Lung (tissue), 12 donors: ENCODE measurements around the gene ERBB4. TPM values are rescaled to one million over a fixed set of nuclear protein-coding genes. Genes with fewer than 3 reads are reported as not detected.

Experiments used
- ATAC-seq: fragments of 200-7000 bp; cut with Tn5 transposase; one replicate; pipeline ENCODE4 v1.9.1; 2020; ENCODE audit warnings: moderate number of reproducible peaks; ENCODE audit not compliant: insufficient read depth, low FRiP score
- DNase-seq, 3 donors: peaks; one replicate each; pipeline ENCODE4 v3.0.0-alpha.2; 2013 to 2017
- H3K27ac ChIP-seq, 2 donors: one replicate each; pipeline ENCODE4 v1.5.1; 2013; ENCODE audit warnings: mild to moderate bottlenecking in 2 of 2, moderate library complexity in 2 of 2, control low read depth in 1 of 2, inconsistent platforms in 1 of 2, low read depth in 1 of 2, low read length in 1 of 2
- H3K27me3 ChIP-seq, 3 donors: one replicate each; pipeline ENCODE4 v1.5.1; 2013; ENCODE audit warnings: low read length in 2 of 3; ENCODE audit not compliant: control insufficient read depth in 3 of 3, insufficient read depth in 3 of 3
- H3K36me3 ChIP-seq, 4 donors: one replicate each; pipeline ENCODE4 v1.5.1; 2013; ENCODE audit warnings: low read length in 4 of 4, mild to moderate bottlenecking in 1 of 4, moderate library complexity in 1 of 4; ENCODE audit not compliant: control insufficient read depth in 4 of 4, insufficient read depth in 4 of 4
- H3K4me1 ChIP-seq, 5 donors: one replicate each; pipeline ENCODE4 v1.5.1; 2013; ENCODE audit warnings: low read length in 5 of 5, mild to moderate bottlenecking in 2 of 5, moderate library complexity in 1 of 5; ENCODE audit not compliant: control insufficient read depth in 5 of 5, insufficient read depth in 5 of 5
- H3K4me3 ChIP-seq: one replicate; pipeline ENCODE4 v1.5.1; 2013; ENCODE audit warnings: mild to moderate bottlenecking, control low read depth, moderate library complexity
- H3K9ac ChIP-seq, 2 donors: one replicate each; pipeline ENCODE4 v1.5.1; 2013; ENCODE audit warnings: low read length in 2 of 2, control low read depth in 1 of 2; ENCODE audit not compliant: insufficient read depth in 1 of 2
- H3K9me3 ChIP-seq, 4 donors: one replicate each; pipeline ENCODE4 v1.5.1; 2013; ENCODE audit warnings: low read length in 3 of 4, mild to moderate bottlenecking in 1 of 4, moderate library complexity in 1 of 4; ENCODE audit not compliant: control insufficient read depth in 4 of 4, insufficient read depth in 3 of 4
- WGBS, 2 donors: extraction: QIAGEN DNeasy Blood & Tissue Kit; methylation state at CpG; one replicate each; pipeline ENCODE4 v1.1.7; 2013; 5-methylcytosine and 5-hydroxymethylcytosine counted together
- polyA plus RNA-seq, 2 donors: library from polyadenylated mRNA; stranded (reverse); fragments of 200-250 nt; gene quantifications; one replicate each; pipeline ENCODE4 v1.2.1, GENCODE V29; 2013
- total RNA-seq, 2 donors: library from RNA; depleted of rRNA in 1 of 2; stranded (reverse); fragments of >200 nt in 1 of 2; gene quantifications; one replicate each; pipeline ENCODE4 v1.2.1, GENCODE V29; 2014 to 2021
- TF ChIP-seq, protein P1 (sequence below): IDR thresholded peaks from 2 replicates; pipeline ENCODE4 v1.5.1; 2012; ENCODE audit warnings: mild to moderate bottlenecking; ENCODE audit errors: control extremely low read depth, extremely low read depth
- donor health status: control.
- donor health status: control.
- donor health status: Bipolar disorder and iron deficiency.
- donor health status: healthy.
- donor health status: DM: yes; HTN: yes; CAD: no.

Gene ERBB4
- total and polyA plus RNA-seq, 4 donors, result 0.41 to 16.8 (median 5.3) TPM

DNA sequence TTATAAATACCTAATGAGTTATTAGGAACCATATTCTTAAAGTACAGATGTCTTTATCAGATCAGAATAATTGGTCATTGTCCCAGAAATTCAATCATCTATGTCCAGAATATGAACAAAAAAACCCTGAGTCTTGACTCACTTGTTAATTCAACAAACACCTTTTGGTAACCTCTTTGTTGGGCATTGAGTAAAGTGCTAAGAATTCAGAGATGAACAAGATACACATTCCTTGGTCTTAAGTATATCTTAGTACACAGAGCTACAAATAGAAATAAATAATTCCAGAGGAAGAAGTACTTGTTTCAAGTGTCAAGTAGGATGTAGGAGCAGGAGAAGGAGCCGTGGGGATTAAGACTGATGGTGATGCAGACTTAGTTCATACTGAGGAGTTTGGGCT, 1184.1 kb downstream of the ERBB4 start:
- 57 to 61% methylated on average over 1 of the region's 1 CpG for WGBS, 2 donors
- no peak for ATAC-seq
- H3K4me1 ChIP-seq, result no peaks in the 10 kb centered on the region
- no peak overlapping the region for H3K9ac ChIP-seq
- no peaks in the 10 kb centered on the region for H3K36me3 ChIP-seq
- TF ChIP-seq, protein P1, sequence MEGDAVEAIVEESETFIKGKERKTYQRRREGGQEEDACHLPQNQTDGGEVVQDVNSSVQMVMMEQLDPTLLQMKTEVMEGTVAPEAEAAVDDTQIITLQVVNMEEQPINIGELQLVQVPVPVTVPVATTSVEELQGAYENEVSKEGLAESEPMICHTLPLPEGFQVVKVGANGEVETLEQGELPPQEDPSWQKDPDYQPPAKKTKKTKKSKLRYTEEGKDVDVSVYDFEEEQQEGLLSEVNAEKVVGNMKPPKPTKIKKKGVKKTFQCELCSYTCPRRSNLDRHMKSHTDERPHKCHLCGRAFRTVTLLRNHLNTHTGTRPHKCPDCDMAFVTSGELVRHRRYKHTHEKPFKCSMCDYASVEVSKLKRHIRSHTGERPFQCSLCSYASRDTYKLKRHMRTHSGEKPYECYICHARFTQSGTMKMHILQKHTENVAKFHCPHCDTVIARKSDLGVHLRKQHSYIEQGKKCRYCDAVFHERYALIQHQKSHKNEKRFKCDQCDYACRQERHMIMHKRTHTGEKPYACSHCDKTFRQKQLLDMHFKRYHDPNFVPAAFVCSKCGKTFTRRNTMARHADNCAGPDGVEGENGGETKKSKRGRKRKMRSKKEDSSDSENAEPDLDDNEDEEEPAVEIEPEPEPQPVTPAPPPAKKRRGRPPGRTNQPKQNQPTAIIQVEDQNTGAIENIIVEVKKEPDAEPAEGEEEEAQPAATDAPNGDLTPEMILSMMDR, result no peak
- no peak for DNase-seq
- no peaks in the 10 kb centered on the region for H3K9me3 ChIP-seq
- H3K27ac ChIP-seq, result no peak overlapping the region
- H3K27me3 ChIP-seq, result no peaks in the 10 kb centered on the region
- no peak overlapping the region for H3K4me3 ChIP-seq

DNA sequence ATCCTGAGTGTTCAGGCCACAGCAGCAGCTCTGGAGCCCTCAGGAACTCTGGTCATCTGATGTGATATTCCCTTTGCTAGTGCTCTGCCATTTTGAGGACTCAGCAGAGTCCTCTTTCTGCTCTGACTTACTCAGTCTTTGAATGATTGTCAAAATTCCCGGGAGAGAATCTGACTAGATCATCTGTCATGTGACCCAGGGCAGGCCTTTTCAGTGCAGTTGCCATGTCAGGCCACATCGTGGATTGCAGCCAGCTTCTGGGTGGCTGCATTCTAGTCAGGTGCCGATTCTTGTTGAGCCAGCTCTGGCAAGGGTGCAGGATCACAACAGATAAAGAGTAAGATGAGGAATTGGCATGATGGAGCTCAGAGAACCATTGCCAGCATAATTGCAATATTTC, 1186.6 kb downstream of the ERBB4 start:
- Histone ChIP-seq H3K27ac (no peak overlapping the region), H3K9me3 (no peaks in the 10 kb centered on the region), H3K4me3 (no peak overlapping the region), H3K27me3 (no peaks in the 10 kb centered on the region), H3K36me3 (no peaks in the 10 kb centered on the region), H3K9ac (no peak overlapping the region), H3K4me1 (no peaks in the 10 kb centered on the region)
- 42 to 63% methylated on average over 3 of the region's 3 CpGs for WGBS, 2 donors
- no peak for ATAC-seq
- TF ChIP-seq, protein P1, result no peak
- DNase-seq, result peak in 2 of 3 donors; percentile 5 to 7

DNA sequence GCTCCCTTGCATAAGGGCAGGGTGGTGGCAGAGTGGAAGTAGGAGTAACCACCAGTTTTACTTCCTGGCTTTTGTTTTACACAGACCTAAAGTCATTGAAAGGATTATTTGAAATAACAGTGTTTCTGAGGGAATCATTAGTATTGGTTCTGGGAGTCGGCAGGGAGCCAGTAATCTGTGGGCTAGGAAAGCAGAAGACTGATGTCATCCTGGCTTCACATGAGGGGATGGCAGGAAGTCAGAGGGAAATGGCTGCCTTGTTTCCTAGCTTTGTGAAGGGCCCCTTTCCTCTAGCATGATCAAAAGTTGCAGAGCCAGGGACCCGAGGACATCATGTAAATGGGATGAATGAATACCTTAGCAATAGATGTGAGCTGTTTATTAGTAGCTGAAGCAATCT, 1189.6 kb downstream of the ERBB4 start:
- H3K36me3 ChIP-seq, result no peaks in the 10 kb centered on the region
- H3K4me1 ChIP-seq, result no peaks in the 10 kb centered on the region
- no peak overlapping the region for H3K27ac ChIP-seq
- no peak overlapping the region for H3K4me3 ChIP-seq
- no peak for ATAC-seq
- TF ChIP-seq, protein P1, result no peak
- no peaks in the 10 kb centered on the region for H3K27me3 ChIP-seq
- DNase-seq, result peak in 2 of 3 donors; percentile 20 to 34
- WGBS, 2 donors, result 54 to 57% methylated on average over 2 of the region's 2 CpGs
- H3K9me3 ChIP-seq, result no peaks in the 10 kb centered on the region
- no peak overlapping the region for H3K9ac ChIP-seq

DNA sequence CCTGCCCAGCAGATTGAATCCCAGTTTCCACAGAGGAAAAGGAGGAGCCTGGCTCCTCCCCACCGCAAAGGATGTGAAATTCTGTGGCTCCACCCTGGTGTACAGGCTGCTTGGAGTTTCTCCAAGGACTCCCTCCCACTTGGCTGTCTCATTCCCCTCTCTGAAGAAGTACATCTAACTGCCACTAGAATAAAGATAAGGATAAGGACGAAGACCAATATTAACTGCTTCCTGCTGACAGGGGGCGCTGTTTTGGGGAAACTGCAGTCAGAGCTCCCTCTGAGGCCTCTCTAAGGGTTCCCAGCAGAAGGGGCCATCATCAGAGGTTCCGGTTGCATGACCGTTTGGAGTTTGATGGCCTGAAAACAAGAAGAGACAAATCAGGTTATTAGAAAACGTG, 1191.3 kb downstream of the ERBB4 start:
- WGBS, 2 donors, result 75 to 77% methylated on average over 6 of the region's 6 CpGs
- Histone ChIP-seq H3K9ac (no peak overlapping the region), H3K4me3 (no peak overlapping the region), H3K36me3 (no peaks in the 10 kb centered on the region), H3K27me3 (no peaks in the 10 kb centered on the region), H3K4me1 (no peaks in the 10 kb centered on the region), H3K9me3 (no peaks in the 10 kb centered on the region), H3K27ac (no peak overlapping the region)
- DNase-seq (no peak), ATAC-seq (no peak)
- TF ChIP-seq, protein P1, result no peak
